H1 (cell line): ENCODE results near the gene XRCC6. TPM values are rescaled to one million over a fixed set of nuclear protein-coding genes. Genes with fewer than 3 reads are reported as not detected.

Source experiments
- CBX8 ChIP-seq: fragments of 300-800, 300-1000 bp; sonication (generic); IDR thresholded peaks from 2 replicates; pipeline ENCODE4 v1.7.1; 2016; ENCODE audit warnings: low read depth, low read length, borderline replicate concordance
- CEBPB ChIP-seq: IDR thresholded peaks from 2 replicates; pipeline ENCODE4 v1.6.1; 2012; ENCODE audit warnings: low read depth, low read length
- CREB1 ChIP-seq: IDR thresholded peaks from 2 replicates; pipeline ENCODE4 v1.6.1; 2012; ENCODE audit warnings: inconsistent platforms
- GABPA ChIP-seq: IDR thresholded peaks from 2 replicates; pipeline ENCODE4 v1.6.1; 2011; ENCODE audit warnings: mild to moderate bottlenecking, low read length, moderate library complexity, borderline replicate concordance; ENCODE audit not compliant: insufficient read depth
- KDM1A ChIP-seq: fragments of 200-600, 300-600 bp; sonication (generic); IDR thresholded peaks from 2 replicates; pipeline ENCODE4 v1.7.1; 2016; ENCODE audit warnings: mild to moderate bottlenecking, low read length, borderline replicate concordance
- KDM5A ChIP-seq: fragments of 200-600 bp; IDR thresholded peaks from 2 replicates; pipeline ENCODE4 v1.7.1; 2012; ENCODE audit warnings: mild to moderate bottlenecking, low read length, inconsistent platforms, mixed read lengths
- MAFK ChIP-seq: IDR thresholded peaks from 2 replicates; pipeline ENCODE4 v1.6.1; 2012; ENCODE audit warnings: low read depth, mild to moderate bottlenecking, improper control_type of control experiment, low read length
- NANOG ChIP-seq: IDR thresholded peaks from 2 replicates; pipeline ENCODE4 v1.6.1; 2011; ENCODE audit warnings: low read length, low read depth, mild to moderate bottlenecking, inconsistent platforms; ENCODE audit not compliant: insufficient read depth, poor library complexity, severe bottlenecking
- PHF8 ChIP-seq: fragments of 200-600 bp; sonication (generic); conservative IDR thresholded peaks from 2 replicates; pipeline ENCODE4 v1.7.1; 2012; ENCODE audit warnings: low read depth, mild to moderate bottlenecking, inconsistent platforms, low read length, moderate library complexity
- RNF2 ChIP-seq: fragments of 200-900, 300-1000 bp; sonication (generic); IDR thresholded peaks from 2 replicates; pipeline ENCODE4 v1.7.1; 2016; ENCODE audit warnings: borderline replicate concordance, low read depth, mild to moderate bottlenecking, antibody characterized with exemption, low read length; ENCODE audit not compliant: poor library complexity, severe bottlenecking; ENCODE audit errors: missing control alignments
- SRF ChIP-seq: IDR thresholded peaks from 2 replicates; pipeline ENCODE4 v1.6.1; 2011; ENCODE audit warnings: mild to moderate bottlenecking, low read depth, low read length, moderate library complexity
- TAF1 ChIP-seq: IDR thresholded peaks from 2 replicates; pipeline ENCODE4 v1.6.1; 2011; ENCODE audit warnings: mild to moderate bottlenecking, low read depth, low read length
- YY1 ChIP-seq: IDR thresholded peaks from 2 replicates; pipeline ENCODE4 v1.6.1; 2011; ENCODE audit warnings: low read depth, mild to moderate bottlenecking, low read length
- polyA plus RNA-seq, 7 experiments: library from polyadenylated mRNA; depleted of rRNA in 3 of 7; stranded (reverse) in 5 of 7; unstranded in 2 of 7; fragments of >200 nt in 5 of 7; fragments of 200-250 nt in 2 of 7; gene quantifications; 1 replicate in 5 of 7; 2 replicates in 1 of 7; 4 replicates in 1 of 7; pipeline versions ENCODE4 v1.2.1 to v1.2.3, GENCODE V29; 2011 to 2013; ENCODE audit warnings: missing spikeins in 2 of 7, mixed read lengths in 2 of 7
- total RNA-seq: library from RNA; stranded (reverse); fragmentation: NEBNext Ultra II Directional; extraction: Animal tissue kit (Norgen Biotek cat#: 25700); gene quantifications from 2 replicates; pipeline ENCODE4 v1.2.1, GENCODE V29; 2021
- TF ChIP-seq, protein P1 (sequence below): IDR thresholded peaks from 2 replicates; pipeline ENCODE4 v1.6.1; 2011; ENCODE audit warnings: low read length, improper control_type of control experiment

XRCC6 gene
- total and polyA plus RNA-seq, 2 of the 8 experiments (the other 6 are each of a cell fraction or from before 2014, with no cell fraction given), result 150 to 490 TPM

- TF ChIP-seq KDM1A, result no peak
- no peak for TF ChIP-seq TAF1
- TF ChIP-seq, protein P1, sequence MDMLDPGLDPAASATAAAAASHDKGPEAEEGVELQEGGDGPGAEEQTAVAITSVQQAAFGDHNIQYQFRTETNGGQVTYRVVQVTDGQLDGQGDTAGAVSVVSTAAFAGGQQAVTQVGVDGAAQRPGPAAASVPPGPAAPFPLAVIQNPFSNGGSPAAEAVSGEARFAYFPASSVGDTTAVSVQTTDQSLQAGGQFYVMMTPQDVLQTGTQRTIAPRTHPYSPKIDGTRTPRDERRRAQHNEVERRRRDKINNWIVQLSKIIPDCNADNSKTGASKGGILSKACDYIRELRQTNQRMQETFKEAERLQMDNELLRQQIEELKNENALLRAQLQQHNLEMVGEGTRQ, result 0 out of 2 replicates have a peak, but pooled peaks have one; percentile 42
- TF ChIP-seq NANOG, result no peak
- TF ChIP-seq SRF, result no peak
- no peak for TF ChIP-seq KDM5A
- TF ChIP-seq RNF2, result no peak
- TF ChIP-seq CREB1, result 0 out of 2 replicates have a peak, but pooled peaks have one; percentile 38
- TF ChIP-seq CBX8, result no peak
- TF ChIP-seq YY1, result no peak
- no peak for TF ChIP-seq CEBPB
- TF ChIP-seq MAFK, result no peak
- no peak; the same call in 1 of the 2 replicates for TF ChIP-seq GABPA
- no peak for TF ChIP-seq PHF8
Observed at GRCh38 chr22:41576877-41577276, 44.2 kb upstream of the XRCC6 start (continued).
